Common myeloid progenitor, CD34-positive (primary cell): ENCODE data around the gene RRP15.
A peak's percentile ranks its signal among the peaks of the same experiment; 100 is the strongest.
"Not testable (repeated sequence)": the region's sequence is repeated elsewhere in the genome, so short reads cannot be mapped to it uniquely, and the experiment has no call there.

ENCODE experiments used
- CTCF ChIA-PET: fragments of 350-600 bp; sonication (Branson Sonifier 250); formaldehyde crosslinking; loops from one replicate; lab custom pipeline; 2021; ENCODE audit warnings: antibody characterized with exemption; lab: Charles Lee
- POLR2A ChIA-PET: fragments of 350-600 bp; sonication (Branson Sonifier 250); formaldehyde crosslinking; loops from one replicate; lab custom pipeline; 2021; ENCODE audit warnings: antibody characterized with exemption; lab: Charles Lee
- DNase-seq, 3 donors: peaks; one replicate each; pipeline versions ENCODE4 v3.0.0 to v3.0.0-alpha.2; 2013
- H3K27ac ChIP-seq, 2 experiments: 1 replicate in 1 of 2; 2 replicates in 1 of 2; pipeline ENCODE4 v1.7.0; 2013; ENCODE audit warnings: inconsistent platforms in 2 of 2, low read length in 2 of 2, mild to moderate bottlenecking in 2 of 2, low read depth in 1 of 2, moderate library complexity in 1 of 2; ENCODE audit not compliant: severe bottlenecking in 2 of 2, insufficient read depth in 1 of 2, poor library complexity in 1 of 2
- H3K27me3 ChIP-seq, 5 experiments: replicated peaks in 2 of 5; 1 replicate in 3 of 5; 2 replicates in 2 of 5; pipeline versions ENCODE4 v1.6.1 to v1.7.0; 2013; ENCODE audit warnings: low read length in 4 of 5, mild to moderate bottlenecking in 2 of 5, moderate library complexity in 2 of 5, inconsistent platforms in 1 of 5; ENCODE audit not compliant: insufficient read depth in 5 of 5, control insufficient read depth in 4 of 5
- H3K36me3 ChIP-seq, 4 experiments: 1 replicate in 2 of 4; 2 replicates in 2 of 4; pipeline versions ENCODE4 v1.6.1 to v1.7.0; 2013; ENCODE audit warnings: low read length in 3 of 4, control low read depth in 1 of 4, mild to moderate bottlenecking in 1 of 4; ENCODE audit not compliant: control insufficient read depth in 4 of 4, insufficient read depth in 4 of 4
- H3K4me1 ChIP-seq, 4 experiments: 1 replicate in 3 of 4; 2 replicates in 1 of 4; pipeline versions ENCODE4 v1.6.1 to v1.7.1; 2013; ENCODE audit warnings: low read length in 3 of 4, mild to moderate bottlenecking in 3 of 4, control low read depth in 1 of 4, inconsistent platforms in 1 of 4, moderate library complexity in 1 of 4; ENCODE audit not compliant: control insufficient read depth in 4 of 4, insufficient read depth in 4 of 4; ENCODE audit errors: control extremely low read depth in 1 of 4
- H3K4me3 ChIP-seq, 7 experiments: 1 replicate in 4 of 7; 2 replicates in 3 of 7; pipeline versions ENCODE4 v1.5.1 to v1.7.0; 2013; ENCODE audit warnings: mild to moderate bottlenecking in 7 of 7, low read length in 6 of 7, moderate library complexity in 6 of 7, inconsistent platforms in 2 of 7, low read depth in 2 of 7, control low read depth in 1 of 7; ENCODE audit not compliant: insufficient read depth in 4 of 7, control insufficient read depth in 1 of 7; ENCODE audit errors: extremely low read depth in 1 of 7
- H3K9me3 ChIP-seq, 5 experiments: 1 replicate in 4 of 5; 2 replicates in 1 of 5; pipeline versions ENCODE4 v1.6.1 to v1.7.1; 2013; ENCODE audit warnings: low read length in 4 of 5, mild to moderate bottlenecking in 2 of 5, inconsistent platforms in 1 of 5, low read depth in 1 of 5, moderate library complexity in 1 of 5; ENCODE audit not compliant: control insufficient read depth in 4 of 5, insufficient read depth in 2 of 5; ENCODE audit errors: control extremely low read depth in 1 of 5
- WGBS: methylation state at CpG from one replicate; pipeline ENCODE4 v1.1.5; 2013; ENCODE audit not compliant: insufficient coverage; 5-methylcytosine and 5-hydroxymethylcytosine counted together

The RRP15 gene

GRCh38 chr1:218314316-218314715 is 29.2 kb downstream of the RRP15 start:
- CTCF ChIA-PET, result interaction anchor here (1.5 kb wide), 1 partner anchor 33 kb away, joined by 3 read pairs; no protein-coding TSS in a partner anchor
- Histone ChIP-seq H3K27ac (no peak overlapping the region), H3K9me3 (no peaks in the 10 kb centered on the region), H3K27me3 (no peaks in the 10 kb centered on the region), H3K4me3 (no peak overlapping the region), H3K36me3 (peaks cover 5 to 13% (median 8%) of the 10 kb centered on the region in 4 experiments), H3K4me1 (peaks cover 0 to 4% (median 1%) of the 10 kb centered on the region in 4 experiments)
- POLR2A ChIA-PET, result no interaction called here
- no CpG with 5 or more reads among the region's 3 CpGs for WGBS
- DNase-seq, result no peak

- H3K36me3 ChIP-seq, result peaks cover 5 to 11% (median 9%) of the 10 kb centered on the region in 4 experiments
- H3K4me3 ChIP-seq, result no peak overlapping the region
- WGBS, result 100% methylated on average over 4 of the region's 4 CpGs
- H3K4me1 ChIP-seq, result peaks cover 0 to 4% (median 1%) of the 10 kb centered on the region in 4 experiments
- DNase-seq, result no peak
- no peak overlapping the region for H3K27ac ChIP-seq
- H3K9me3 ChIP-seq, result no peaks in the 10 kb centered on the region
- POLR2A ChIA-PET, result no interaction called here
- CTCF ChIA-PET, result interaction anchor here (0.8 to 1.0 kb wide), 2 partner anchors 13 to 19 kb away, joined by 3 read pairs; no protein-coding TSS in a partner anchor
- no peaks in the 10 kb centered on the region for H3K27me3 ChIP-seq
Observed at GRCh38 chr1:218315638-218316037, 30.5 kb downstream of the RRP15 start.

- Histone ChIP-seq H3K4me1 (peaks cover 0 to 4% (median 1%) of the 10 kb centered on the region in 4 experiments), H3K9me3 (no peaks in the 10 kb centered on the region), H3K36me3 (peaks cover 0 to 3% (median 3%) of the 10 kb centered on the region in 4 experiments), H3K27me3 (no peaks in the 10 kb centered on the region), H3K27ac (no peak overlapping the region), H3K4me3 (no peak overlapping the region)
- 78% methylated on average over 1 of the region's 5 CpGs for WGBS
- ChIA-PET CTCF (no interaction called here), POLR2A (no interaction called here)
- peak in 2 of 3 donors; percentile 29 to 47 for DNase-seq
Observed at GRCh38 chr1:218317061-218317460, 32.0 kb downstream of the RRP15 start.

GRCh38 chr1:218320182-218320581 is 35.1 kb downstream of the RRP15 start:
- DNase-seq, H3K9me3 ChIP-seq, H3K27ac ChIP-seq, POLR2A ChIA-PET, H3K27me3 ChIP-seq, H3K4me3 ChIP-seq, H3K4me1 ChIP-seq: not testable (repeated sequence)
- CTCF ChIA-PET, result interaction anchor here (1.7 to 2.3 kb wide), 2 partner anchors 10 to 21 kb away, joined by 4 to 11 read pairs; no protein-coding TSS in a partner anchor
- no CpG with 5 or more reads among the region's 3 CpGs for WGBS
- H3K36me3 ChIP-seq, result peaks cover 0 to 25% (median 15%) of the 10 kb centered on the region in 4 experiments

DNA sequence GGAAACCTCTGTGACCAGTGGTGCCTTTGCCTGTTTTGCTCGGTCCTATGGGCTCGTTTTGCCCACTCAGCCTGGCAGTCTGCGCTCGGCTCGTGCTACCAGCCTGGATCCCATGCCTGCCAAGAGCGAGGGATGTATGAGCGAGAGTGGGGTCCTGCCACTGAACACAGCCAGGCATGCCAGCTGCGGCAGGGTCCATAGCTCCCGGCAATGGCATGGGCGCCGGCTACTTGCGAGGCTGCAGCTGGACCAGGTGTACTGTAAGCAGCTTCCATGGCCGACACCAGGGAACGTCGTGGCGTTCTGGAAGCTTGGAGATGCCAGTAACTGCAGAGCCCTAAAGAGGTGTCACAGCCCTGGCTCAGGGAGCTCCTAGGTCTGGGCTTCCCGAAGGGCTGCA is 37.7 kb downstream of the RRP15 start:
- H3K27me3 ChIP-seq, result no peaks in the 10 kb centered on the region
- ChIA-PET CTCF (interaction anchor here (0.6 to 1.5 kb wide), 4 partner anchors 16 to 200 kb away, joined by 3 to 4 read pairs (median 3); no protein-coding TSS in a partner anchor), POLR2A (interaction anchor here (0.5 kb wide), 1 partner anchor 15 kb away, joined by 3 read pairs; no protein-coding TSS in a partner anchor)
- no peaks in the 10 kb centered on the region for H3K9me3 ChIP-seq
- H3K36me3 ChIP-seq, result peaks cover 0 to 25% (median 15%) of the 10 kb centered on the region in 4 experiments
- no peak overlapping the region for H3K4me3 ChIP-seq
- DNase-seq, result no peak
- H3K4me1 ChIP-seq, result no peaks in the 10 kb centered on the region
- H3K27ac ChIP-seq, result no peak overlapping the region
- over 99% methylated on average over 17 of the region's 17 CpGs for WGBS

DNA sequence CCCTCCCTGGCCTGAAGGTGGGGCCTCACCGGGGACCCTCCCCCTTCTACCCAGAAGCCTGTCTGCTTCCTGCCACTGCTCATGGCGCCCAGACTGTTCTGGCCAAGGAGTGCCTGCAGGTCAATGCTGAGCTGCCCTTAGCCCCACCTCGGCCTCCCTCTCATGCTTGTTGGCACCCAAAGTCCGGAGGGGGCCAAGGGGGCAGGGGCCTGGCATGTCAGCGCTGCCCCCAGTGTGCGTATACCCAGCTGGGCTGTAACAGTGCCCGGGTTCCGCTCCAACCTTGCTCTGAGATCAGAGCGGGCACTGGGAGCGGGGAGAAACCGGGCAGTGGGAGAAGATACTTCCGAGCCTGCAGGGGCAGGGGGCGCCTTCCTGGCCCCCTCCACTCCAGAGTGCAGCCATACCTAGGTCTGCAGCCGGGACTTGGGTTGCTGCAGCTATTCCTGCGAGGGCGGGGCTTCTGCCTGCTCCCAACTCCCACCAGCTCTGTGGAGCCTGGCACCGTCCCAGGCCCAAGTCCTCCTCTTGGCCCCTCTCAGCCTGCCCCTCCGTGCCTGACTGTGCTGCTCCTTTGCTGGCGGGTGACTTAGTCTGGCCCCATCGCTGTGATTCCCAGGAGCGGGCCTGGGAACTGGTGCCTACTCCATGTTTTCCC is 38.6 kb downstream of the RRP15 start:
- H3K4me3 ChIP-seq, result no peak overlapping the region
- no peaks in the 10 kb centered on the region for H3K9me3 ChIP-seq
- H3K27me3 ChIP-seq, result no peaks in the 10 kb centered on the region
- POLR2A ChIA-PET, result no interaction called here
- 98% methylated on average over 20 of the region's 21 CpGs for WGBS
- H3K4me1 ChIP-seq, result no peaks in the 10 kb centered on the region
- no peak for DNase-seq
- no peak overlapping the region for H3K27ac ChIP-seq
- CTCF ChIA-PET, result no interaction called here
- peaks cover 0 to 25% (median 16%) of the 10 kb centered on the region in 4 experiments for H3K36me3 ChIP-seq

DNA sequence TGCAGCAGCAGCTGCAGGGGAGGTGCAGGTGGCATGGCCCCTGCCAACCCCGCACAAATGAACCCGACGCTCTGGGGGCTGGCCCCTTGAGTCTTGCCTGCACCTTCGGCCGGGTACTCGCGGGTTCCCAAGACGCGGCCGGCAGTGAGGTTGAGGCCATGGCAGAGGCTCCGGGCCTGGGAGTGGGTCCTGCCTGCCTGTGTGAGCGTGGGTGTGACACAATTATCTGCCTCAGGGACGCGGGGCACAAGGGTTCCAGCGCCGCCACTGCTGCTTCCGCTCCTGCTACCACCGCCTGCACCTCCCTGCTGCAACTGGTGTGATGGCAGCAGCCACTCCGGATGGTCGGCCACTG is 39.1 kb downstream of the RRP15 start:
- Histone ChIP-seq H3K36me3 (peaks cover 0 to 25% (median 16%) of the 10 kb centered on the region in 4 experiments), H3K27me3 (no peaks in the 10 kb centered on the region), H3K4me1 (no peaks in the 10 kb centered on the region), H3K4me3 (no peak overlapping the region), H3K9me3 (no peaks in the 10 kb centered on the region), H3K27ac (no peak overlapping the region)
- POLR2A ChIA-PET, result no interaction called here
- no peak for DNase-seq
- CTCF ChIA-PET, result no interaction called here
- WGBS, result 97% methylated on average over 20 of the region's 20 CpGs
